Kidney (tissue), 14 donors: Measurements from ENCODE around the gene DEXI. TPM values are rescaled to one million over a fixed set of nuclear protein-coding genes. Genes with fewer than 3 reads are reported as not detected.

Experiments used
- DNase-seq, 5 donors: peaks; one replicate each; pipeline ENCODE4 v3.0.0-alpha.2; 2013 to 2020
- FAIRE-seq: peaks from 2 replicates; lab custom pipeline; 2012; peaks lifted over from hg19 to GRCh38; lab: Jason Lieb, UNC
- H3K27ac ChIP-seq, 2 donors: one replicate each; pipeline ENCODE4 v1.7.0; 2013; ENCODE audit warnings: low read depth in 2 of 2, low read length in 2 of 2, inconsistent platforms in 1 of 2
- H3K27me3 ChIP-seq: one replicate; pipeline ENCODE4 v1.7.1; 2013; ENCODE audit warnings: low read length, inconsistent platforms; ENCODE audit not compliant: control insufficient read depth, insufficient read depth
- H3K36me3 ChIP-seq, 3 donors: one replicate each; pipeline versions ENCODE4 v1.7.0 to v1.7.1; 2013; ENCODE audit warnings: low read length in 3 of 3, control low read depth in 1 of 3, inconsistent platforms in 1 of 3; ENCODE audit not compliant: insufficient read depth in 3 of 3, control insufficient read depth in 2 of 3
- H3K4me1 ChIP-seq, 3 donors: one replicate each; pipeline versions ENCODE4 v1.7.0 to v1.7.1; 2013; ENCODE audit warnings: low read length in 3 of 3, inconsistent platforms in 1 of 3, low read depth in 1 of 3; ENCODE audit not compliant: control insufficient read depth in 2 of 3, insufficient read depth in 2 of 3
- H3K4me3 ChIP-seq, 3 donors: one replicate each; pipeline versions ENCODE4 v1.7.0 to v1.8.1; 2013; ENCODE audit warnings: low read length in 3 of 3, control low read depth in 1 of 3, inconsistent platforms in 1 of 3
- H3K9ac ChIP-seq, 3 donors: one replicate each; pipeline versions ENCODE4 v1.7.0 to v1.7.1; 2013; ENCODE audit warnings: low read length in 3 of 3, control low read depth in 1 of 3, inconsistent platforms in 1 of 3
- H3K9me3 ChIP-seq, 3 donors: one replicate each; pipeline versions ENCODE4 v1.7.0 to v1.7.1; 2013; ENCODE audit warnings: low read length in 3 of 3, control low read depth in 1 of 3, inconsistent platforms in 1 of 3; ENCODE audit not compliant: control insufficient read depth in 2 of 3, insufficient read depth in 1 of 3
- intact Hi-C: fragments of 100-400 bp; cut with DNase I; formaldehyde crosslinking; loops from one replicate; pipeline ENCODE4 v1.11.1; 2022
- polyA plus RNA-seq: library from polyadenylated mRNA; stranded (reverse); fragments of 350-450 nt; fragmentation: Illumina TruSeq; extraction: RNeasy Lipid Tissue Mini Kit (QIAGEN cat#74804); gene quantifications from one replicate; pipeline ENCODE4 v1.2.3, GENCODE V29; 2014; ENCODE audit warnings: low read depth, low replicate concordance; ENCODE audit not compliant: insufficient read depth
- total RNA-seq: library from RNA; stranded (reverse); fragmentation: NEBNext Ultra II Directional; extraction: Animal tissue kit (Norgen Biotek cat#: 25700); gene quantifications from one replicate; pipeline ENCODE4 v1.2.1, GENCODE V29; 2021
- TF ChIP-seq, protein P1 (sequence below): IDR thresholded peaks from 3 replicates; pipeline ENCODE4 v1.5.1; 2012; ENCODE audit warnings: mild to moderate bottlenecking, moderate library complexity, borderline replicate concordance; ENCODE audit not compliant: insufficient read depth; ENCODE audit errors: extremely low read depth
- donor health status: control.
- donor health status: control.
- donor health status: control.
- donor health status: control.
- donor health status: control.
- donor health status: DM: yes; HTN: yes; CAD: no.
- donor health status: Normal renal cell carcinoma (clear cell type).

The DEXI gene
- total and polyA plus RNA-seq, 2 donors from 2014 or later, result 31.0 to 46.2 TPM

DNA sequence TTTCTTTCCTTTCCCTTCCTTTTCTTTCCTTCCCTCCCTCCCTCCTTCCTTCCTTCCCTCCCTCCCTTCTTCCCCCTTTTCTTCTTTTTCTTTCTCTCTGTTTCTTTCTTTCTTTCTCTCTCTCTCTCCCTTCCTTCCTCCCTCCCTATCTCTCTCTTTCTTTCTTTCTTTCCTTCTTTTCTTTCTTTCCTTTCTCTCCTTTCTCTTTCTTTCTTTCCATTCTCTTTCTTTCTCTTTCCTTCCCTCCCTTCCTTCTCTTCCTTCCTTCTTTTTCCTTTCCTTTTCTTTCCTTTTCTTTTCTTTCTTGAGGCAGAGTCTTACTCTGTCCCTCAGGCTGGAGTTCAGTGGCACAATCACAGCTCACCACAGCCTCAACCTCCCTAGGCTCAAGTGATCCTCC is 31.0 kb downstream of the DEXI start:
- Histone ChIP-seq H3K27ac (no peak overlapping the region), H3K4me1 (no peaks in the 10 kb centered on the region), H3K36me3 (peaks cover 0 to 3% (median 0%) of the 10 kb centered on the region in 3 donors), H3K27me3 (no peaks in the 10 kb centered on the region), H3K4me3 (no peak overlapping the region), H3K9ac (no peak overlapping the region), H3K9me3 (no peaks in the 10 kb centered on the region)
- DNase-seq, result no peak
- TF ChIP-seq, protein P1, sequence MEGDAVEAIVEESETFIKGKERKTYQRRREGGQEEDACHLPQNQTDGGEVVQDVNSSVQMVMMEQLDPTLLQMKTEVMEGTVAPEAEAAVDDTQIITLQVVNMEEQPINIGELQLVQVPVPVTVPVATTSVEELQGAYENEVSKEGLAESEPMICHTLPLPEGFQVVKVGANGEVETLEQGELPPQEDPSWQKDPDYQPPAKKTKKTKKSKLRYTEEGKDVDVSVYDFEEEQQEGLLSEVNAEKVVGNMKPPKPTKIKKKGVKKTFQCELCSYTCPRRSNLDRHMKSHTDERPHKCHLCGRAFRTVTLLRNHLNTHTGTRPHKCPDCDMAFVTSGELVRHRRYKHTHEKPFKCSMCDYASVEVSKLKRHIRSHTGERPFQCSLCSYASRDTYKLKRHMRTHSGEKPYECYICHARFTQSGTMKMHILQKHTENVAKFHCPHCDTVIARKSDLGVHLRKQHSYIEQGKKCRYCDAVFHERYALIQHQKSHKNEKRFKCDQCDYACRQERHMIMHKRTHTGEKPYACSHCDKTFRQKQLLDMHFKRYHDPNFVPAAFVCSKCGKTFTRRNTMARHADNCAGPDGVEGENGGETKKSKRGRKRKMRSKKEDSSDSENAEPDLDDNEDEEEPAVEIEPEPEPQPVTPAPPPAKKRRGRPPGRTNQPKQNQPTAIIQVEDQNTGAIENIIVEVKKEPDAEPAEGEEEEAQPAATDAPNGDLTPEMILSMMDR, result no peak
- intact Hi-C loops, result no loop called here
- no peak for FAIRE-seq

DNA sequence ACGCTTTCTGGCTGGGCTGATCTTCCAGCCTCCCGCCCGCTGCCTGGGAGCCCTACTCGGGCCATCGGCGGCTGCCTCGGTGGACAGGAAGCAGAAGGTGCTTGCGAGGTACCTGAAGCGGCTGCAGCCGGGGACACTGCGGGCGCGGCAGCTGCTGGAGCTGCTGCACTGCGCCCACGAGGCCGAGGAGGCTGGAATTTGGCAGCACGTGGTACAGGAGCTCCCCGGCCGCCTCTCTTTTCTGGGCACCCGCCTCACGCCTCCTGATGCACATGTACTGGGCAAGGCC is 34.6 kb downstream of the DEXI start:
- H3K4me1 ChIP-seq, result no peaks in the 10 kb centered on the region
- H3K9ac ChIP-seq, result no peak overlapping the region
- intact Hi-C loops, result no loop called here
- no peak overlapping the region for H3K4me3 ChIP-seq
- TF ChIP-seq, protein P1, result no peak
- DNase-seq (no peak), FAIRE-seq (no peak)
- no peak overlapping the region for H3K27ac ChIP-seq
- no peaks in the 10 kb centered on the region for H3K9me3 ChIP-seq
- peaks cover 0 to 8% (median 5%) of the 10 kb centered on the region in 3 donors for H3K36me3 ChIP-seq
- H3K27me3 ChIP-seq, result no peaks in the 10 kb centered on the region

DNA sequence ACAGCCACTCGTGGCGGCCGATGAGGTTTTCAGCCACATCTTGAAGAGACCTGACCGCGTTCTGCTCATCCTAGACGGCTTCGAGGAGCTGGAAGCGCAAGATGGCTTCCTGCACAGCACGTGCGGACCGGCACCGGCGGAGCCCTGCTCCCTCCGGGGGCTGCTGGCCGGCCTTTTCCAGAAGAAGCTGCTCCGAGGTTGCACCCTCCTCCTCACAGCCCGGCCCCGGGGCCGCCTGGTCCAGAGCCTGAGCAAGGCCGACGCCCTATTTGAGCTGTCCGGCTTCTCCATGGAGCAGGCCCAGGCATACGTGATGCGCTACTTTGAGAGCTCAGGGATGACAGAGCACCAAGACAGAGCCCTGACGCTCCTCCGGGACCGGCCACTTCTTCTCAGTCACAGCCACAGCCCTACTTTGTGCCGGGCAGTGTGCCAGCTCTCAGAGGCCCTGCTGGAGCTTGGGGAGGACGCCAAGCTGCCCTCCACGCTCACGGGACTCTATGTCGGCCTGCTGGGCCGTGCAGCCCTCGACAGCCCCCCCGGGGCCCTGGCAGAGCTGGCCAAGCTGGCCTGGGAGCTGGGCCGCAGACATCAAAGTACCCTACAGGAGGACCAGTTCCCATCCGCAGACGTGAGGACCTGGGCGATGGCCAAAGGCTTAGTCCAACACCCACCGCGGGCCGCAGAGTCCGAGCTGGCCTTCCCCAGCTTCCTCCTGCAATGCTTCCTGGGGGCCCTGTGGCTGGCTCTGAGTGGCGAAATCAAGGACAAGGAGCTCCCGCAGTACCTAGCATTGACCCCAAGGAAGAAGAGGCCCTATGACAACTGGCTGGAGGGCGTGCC is 35.1 kb downstream of the DEXI start:
- H3K9ac ChIP-seq, result no peak overlapping the region
- H3K27ac ChIP-seq, result no peak overlapping the region
- H3K36me3 ChIP-seq, result peaks cover 0 to 14% (median 8%) of the 10 kb centered on the region in 3 donors
- H3K4me3 ChIP-seq, result no peak overlapping the region
- no peaks in the 10 kb centered on the region for H3K4me1 ChIP-seq
- H3K9me3 ChIP-seq, result no peaks in the 10 kb centered on the region
- no peaks in the 10 kb centered on the region for H3K27me3 ChIP-seq
- DNase-seq (no peak), FAIRE-seq (no peak)
- intact Hi-C loops, result no loop called here
- TF ChIP-seq, protein P1, result no peak

DNA sequence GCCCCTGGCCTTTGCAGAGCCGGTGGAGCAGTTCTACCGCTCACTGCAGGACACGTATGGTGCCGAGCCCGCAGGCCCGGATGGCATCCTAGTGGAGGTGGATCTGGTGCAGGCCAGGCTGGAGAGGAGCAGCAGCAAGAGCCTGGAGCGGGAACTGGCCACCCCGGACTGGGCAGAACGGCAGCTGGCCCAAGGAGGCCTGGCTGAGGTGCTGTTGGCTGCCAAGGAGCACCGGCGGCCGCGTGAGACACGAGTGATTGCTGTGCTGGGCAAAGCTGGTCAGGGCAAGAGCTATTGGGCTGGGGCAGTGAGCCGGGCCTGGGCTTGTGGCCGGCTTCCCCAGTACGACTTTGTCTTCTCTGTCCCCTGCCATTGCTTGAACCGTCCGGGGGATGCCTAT is 35.8 kb downstream of the DEXI start:
- TF ChIP-seq, protein P1, result no peak
- Histone ChIP-seq H3K4me3 (no peak overlapping the region), H3K27ac (no peak overlapping the region), H3K9ac (no peak overlapping the region), H3K36me3 (peaks cover 0 to 15% (median 14%) of the 10 kb centered on the region in 3 donors), H3K27me3 (no peaks in the 10 kb centered on the region), H3K4me1 (no peaks in the 10 kb centered on the region), H3K9me3 (no peaks in the 10 kb centered on the region)
- intact Hi-C loops, result no loop called here
- DNase-seq, result no peak
- FAIRE-seq, result no peak
